HG03571 (cell line): ENCODE data around the gene SERPINB3.
"Not testable (repeated sequence)": the region's sequence is repeated elsewhere in the genome, so short reads cannot be mapped to it uniquely, and the experiment has no call there.

ENCODE experiments used
- ATAC-seq: cut with Tn5 transposase; IDR thresholded peaks from one replicate; pipeline ENCODE4 v1.9.1; 2021; ENCODE audit not compliant: unreplicated experiment

Gene SERPINB3

GRCh38 chr18:63661750-63662149 lies at the start of gene SERPINB3:
TSS of gene SERPINB3 (minus strand) at chr18:63661893. CDS start at chr18:63661216, 677 bp downstream.
- ATAC-seq = not testable (repeated sequence)

- no peak for ATAC-seq
These were observed 47.0 kb upstream of the SERPINB3 start for GRCh38 chr18:63708650-63709049.

- ATAC-seq = no peak
These were observed 46.1 kb upstream of the SERPINB3 start for GRCh38 chr18:63707816-63708215.

GRCh38 chr18:63705401-63705800 lies 43.7 kb upstream of the SERPINB3 start:
- ATAC-seq = no peak

- ATAC-seq = no peak
These were observed 41.0 kb upstream of the SERPINB3 start, which contains the start of gene SERPINB11 for GRCh38 chr18:63702660-63703059. TSS of gene SERPINB11 (plus strand) at chr18:63702960. CDS start at chr18:63710194, 7,234 bp downstream.

- ATAC-seq = no peak
These were observed 40.3 kb upstream of the SERPINB3 start for GRCh38 chr18:63701952-63702351.

GRCh38 chr18:63700501-63700900 lies 38.8 kb upstream of the SERPINB3 start:
- no peak for ATAC-seq

GRCh38 chr18:63697097-63697660 lies 35.5 kb upstream of the SERPINB3 start:
- no peak for ATAC-seq

- no peak for ATAC-seq
These were observed 27.4 kb upstream of the SERPINB3 start for GRCh38 chr18:63689064-63689463.

- no peak for ATAC-seq
These were observed 25.2 kb upstream of the SERPINB3 start for GRCh38 chr18:63686871-63687270.

- ATAC-seq = no peak
These were observed 23.0 kb upstream of the SERPINB3 start for GRCh38 chr18:63684718-63685117.

- ATAC-seq = no peak
These were observed 22.2 kb upstream of the SERPINB3 start for GRCh38 chr18:63683890-63684289.

- ATAC-seq = no peak
These were observed 21.5 kb upstream of the SERPINB3 start for GRCh38 chr18:63683152-63683551.

- no peak for ATAC-seq
These were observed 20.0 kb upstream of the SERPINB3 start for GRCh38 chr18:63681449-63682340.

- ATAC-seq = no peak
These were observed 18.3 kb upstream of the SERPINB3 start for GRCh38 chr18:63679820-63680606.

GRCh38 chr18:63677500-63678225 lies 16.0 kb upstream of the SERPINB3 start:
- no peak for ATAC-seq

GRCh38 chr18:63676526-63677323 lies 15.0 kb upstream of the SERPINB3 start:
- no peak for ATAC-seq

GRCh38 chr18:63664571-63664970 lies 2.9 kb upstream of the SERPINB3 start:
- ATAC-seq = no peak

- ATAC-seq = not testable (repeated sequence)
These were observed 2.8 kb downstream of the SERPINB3 start for GRCh38 chr18:63658920-63659319.

- ATAC-seq = not testable (repeated sequence)
These were observed 11.4 kb downstream of the SERPINB3 start for GRCh38 chr18:63650271-63650670.
